Activated CD8-positive, alpha-beta T cell treated with anti-CD3 and anti-CD28 coated beads for 36 hours (primary cell): ENCODE measurements around the gene TNK2. TPM values are rescaled to one million over a fixed set of nuclear protein-coding genes. Genes with fewer than 3 reads are reported as not detected.

ENCODE experiments used
- ATAC-seq: fragments of 200-7000 bp; cut with Tn5 transposase; one replicate; pipeline ENCODE4 v1.10.0; 2021; ENCODE audit warnings: mild to moderate bottlenecking, moderate library complexity
- CTCF ChIA-PET: fragments of 350-600 bp; sonication (Branson Sonifier 250); formaldehyde crosslinking; loops from one replicate; lab custom pipeline; 2021; ENCODE audit warnings: antibody characterized with exemption; lab: Charles Lee
- POLR2A ChIA-PET: fragments of 350-600 bp; sonication (Branson Sonifier 250); formaldehyde crosslinking; loops from one replicate; lab custom pipeline; 2021; ENCODE audit warnings: antibody characterized with exemption; lab: Charles Lee
- DNase-seq: peaks from one replicate; pipeline ENCODE4 v3.0.0-alpha.2; 2020
- H3K27ac Mint-ChIP-seq: one replicate; pipeline ENCODE4 v1.8.0; 2021; ENCODE audit warnings: mild to moderate bottlenecking, mixed read lengths
- H3K27me3 Mint-ChIP-seq: one replicate; pipeline ENCODE4 v1.8.0; 2021; ENCODE audit warnings: mixed read lengths
- H3K36me3 Mint-ChIP-seq: one replicate; pipeline ENCODE4 v1.8.0; 2021; ENCODE audit warnings: low read depth, mixed read lengths
- H3K4me1 Mint-ChIP-seq: one replicate; pipeline ENCODE4 v1.8.0; 2021; ENCODE audit warnings: low read depth, mixed read lengths
- H3K4me3 Mint-ChIP-seq: one replicate; pipeline ENCODE4 v1.8.0; 2021; ENCODE audit warnings: mild to moderate bottlenecking, moderate library complexity, mixed read lengths
- H3K9me3 Mint-ChIP-seq: one replicate; pipeline ENCODE4 v1.8.0; 2021; ENCODE audit warnings: mixed read lengths
- intact Hi-C: fragments of 100-400 bp; cut with micrococcal nuclease; formaldehyde crosslinking; loops from one replicate; pipeline ENCODE4 v1.10.0; 2022
- total RNA-seq, 2 experiments: library from RNA; stranded (reverse); gene quantifications; one replicate each; pipeline ENCODE4 v1.2.3, GENCODE V29; 2021
- TF ChIP-seq, protein P1 (sequence below): fragments of 200-600 bp; IDR thresholded peaks from one replicate; pipeline ENCODE4 v1.8.0; 2022; ENCODE audit warnings: antibody characterized with exemption, mild to moderate bottlenecking

TNK2 gene
- total RNA-seq, 2 experiments from 2014 or later, result 41.9 to 43.0 TPM

DNA sequence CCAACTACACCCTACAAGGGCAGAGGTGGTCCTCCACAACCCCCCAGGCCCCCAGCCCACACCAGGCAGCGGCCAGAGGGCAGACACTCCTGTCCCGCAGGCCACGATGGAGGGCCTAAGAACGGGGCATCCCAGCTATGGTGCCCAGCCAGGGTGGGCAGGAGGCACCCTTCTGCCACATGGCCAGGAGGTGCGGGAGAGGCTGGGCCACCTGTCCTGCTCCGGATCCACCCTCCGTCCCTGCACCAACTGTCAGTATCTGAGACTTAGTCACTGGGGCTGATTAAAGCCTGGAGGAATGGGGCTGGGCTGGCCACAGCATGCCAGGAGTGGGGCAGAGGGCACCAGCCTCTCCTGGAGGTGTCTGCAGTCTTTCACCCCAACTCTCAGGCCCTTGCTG is 37.9 kb downstream of the TNK2 start:
- ChIA-PET CTCF (interaction anchor here (0.8 to 1.4 kb wide), 2 partner anchors 11 to 24 kb away, joined by 4 to 8 read pairs; no protein-coding TSS in a partner anchor), POLR2A (no interaction called here)
- Mint-ChIP-seq H3K27ac (no peak overlapping the region), H3K36me3 (no peaks in the 10 kb centered on the region), H3K4me3 (no peak overlapping the region), H3K9me3 (no peaks in the 10 kb centered on the region), H3K4me1 (no peaks in the 10 kb centered on the region), H3K27me3 (no peaks in the 10 kb centered on the region)
- intact Hi-C loops, result no loop called here
- TF ChIP-seq, protein P1, sequence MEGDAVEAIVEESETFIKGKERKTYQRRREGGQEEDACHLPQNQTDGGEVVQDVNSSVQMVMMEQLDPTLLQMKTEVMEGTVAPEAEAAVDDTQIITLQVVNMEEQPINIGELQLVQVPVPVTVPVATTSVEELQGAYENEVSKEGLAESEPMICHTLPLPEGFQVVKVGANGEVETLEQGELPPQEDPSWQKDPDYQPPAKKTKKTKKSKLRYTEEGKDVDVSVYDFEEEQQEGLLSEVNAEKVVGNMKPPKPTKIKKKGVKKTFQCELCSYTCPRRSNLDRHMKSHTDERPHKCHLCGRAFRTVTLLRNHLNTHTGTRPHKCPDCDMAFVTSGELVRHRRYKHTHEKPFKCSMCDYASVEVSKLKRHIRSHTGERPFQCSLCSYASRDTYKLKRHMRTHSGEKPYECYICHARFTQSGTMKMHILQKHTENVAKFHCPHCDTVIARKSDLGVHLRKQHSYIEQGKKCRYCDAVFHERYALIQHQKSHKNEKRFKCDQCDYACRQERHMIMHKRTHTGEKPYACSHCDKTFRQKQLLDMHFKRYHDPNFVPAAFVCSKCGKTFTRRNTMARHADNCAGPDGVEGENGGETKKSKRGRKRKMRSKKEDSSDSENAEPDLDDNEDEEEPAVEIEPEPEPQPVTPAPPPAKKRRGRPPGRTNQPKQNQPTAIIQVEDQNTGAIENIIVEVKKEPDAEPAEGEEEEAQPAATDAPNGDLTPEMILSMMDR, result no peak
- ATAC-seq (no peak), DNase-seq (no peak)

DNA sequence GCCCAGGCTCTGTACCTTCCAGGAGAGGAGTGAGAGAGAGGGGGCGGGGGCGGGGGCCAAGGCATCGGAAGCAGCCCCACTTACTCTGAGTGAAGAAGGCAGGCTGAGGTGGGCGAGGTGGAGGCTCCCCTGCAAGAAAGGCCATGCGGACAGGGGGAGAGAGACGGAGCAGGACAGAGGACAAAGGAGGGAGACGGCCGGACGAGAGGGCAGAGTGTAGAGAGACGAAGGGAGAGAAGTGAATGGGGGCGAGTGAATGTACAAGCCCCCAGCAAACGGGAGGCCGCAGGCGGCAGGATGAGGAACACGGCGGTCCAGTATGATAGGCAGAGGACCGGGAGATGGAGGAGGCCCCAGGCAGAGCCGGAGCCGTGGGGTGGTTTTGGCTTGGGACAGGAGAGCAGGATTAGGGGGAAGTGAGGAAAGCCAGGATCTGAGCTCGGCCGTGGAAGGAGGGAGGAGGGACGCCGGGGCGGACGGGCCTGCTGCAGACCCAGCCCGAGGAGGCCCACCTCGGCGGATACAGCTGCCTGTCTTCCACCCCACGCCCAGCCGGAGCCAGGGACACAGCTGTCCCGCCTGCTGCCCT is 38.8 kb downstream of the TNK2 start:
- Mint-ChIP-seq H3K36me3 (no peaks in the 10 kb centered on the region), H3K27ac (no peak overlapping the region), H3K4me3 (no peak overlapping the region), H3K4me1 (no peaks in the 10 kb centered on the region), H3K27me3 (no peaks in the 10 kb centered on the region), H3K9me3 (no peaks in the 10 kb centered on the region)
- no peak for DNase-seq
- ATAC-seq, result no peak
- ChIA-PET POLR2A (interaction anchor here (1.0 kb wide), 1 partner anchor 14 kb away, joined by 3 read pairs; no protein-coding TSS in a partner anchor), CTCF (interaction anchor here (1.4 kb wide), 1 partner anchor 10 kb away, joined by 8 read pairs; no protein-coding TSS in a partner anchor)
- intact Hi-C loops, result no loop called here
- TF ChIP-seq, protein P1, result no peak

DNA sequence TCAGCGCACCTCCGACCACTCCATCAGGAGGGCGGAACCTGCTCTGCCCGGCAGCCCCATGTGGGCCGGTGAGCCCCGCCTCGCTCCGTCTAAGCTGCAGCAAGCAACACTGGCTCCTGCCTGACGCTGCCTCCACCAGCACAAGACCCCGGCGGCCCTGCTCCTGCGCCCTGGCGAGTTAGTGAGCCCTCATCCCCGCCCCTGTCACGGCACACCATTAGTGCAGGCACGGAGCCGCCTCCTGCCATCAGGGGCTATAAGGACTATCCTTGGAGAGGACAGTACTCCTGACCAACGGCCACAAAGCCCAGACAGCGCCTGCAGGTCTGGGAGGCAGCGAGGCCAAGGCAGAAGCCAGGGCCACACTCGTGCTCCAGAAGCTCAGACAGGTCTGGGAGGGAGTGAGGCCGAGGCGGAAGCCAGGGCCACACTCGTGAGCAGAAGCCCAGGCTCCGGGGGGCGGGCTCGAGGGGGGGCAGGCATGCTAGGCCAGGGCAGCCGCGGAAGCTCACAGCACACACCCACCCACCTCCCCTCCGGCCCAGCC is 39.4 kb downstream of the TNK2 start:
- Mint-ChIP-seq H3K9me3 (no peaks in the 10 kb centered on the region), H3K4me3 (no peak overlapping the region), H3K36me3 (no peaks in the 10 kb centered on the region), H3K27ac (no peak overlapping the region), H3K27me3 (no peaks in the 10 kb centered on the region), H3K4me1 (no peaks in the 10 kb centered on the region)
- intact Hi-C loops, result no loop called here
- TF ChIP-seq, protein P1, result no peak
- ChIA-PET CTCF (no interaction called here), POLR2A (interaction anchor here (1.0 kb wide), 1 partner anchor 13 kb away, joined by 3 read pairs; no protein-coding TSS in a partner anchor)
- no peak for DNase-seq
- no peak for ATAC-seq

DNA sequence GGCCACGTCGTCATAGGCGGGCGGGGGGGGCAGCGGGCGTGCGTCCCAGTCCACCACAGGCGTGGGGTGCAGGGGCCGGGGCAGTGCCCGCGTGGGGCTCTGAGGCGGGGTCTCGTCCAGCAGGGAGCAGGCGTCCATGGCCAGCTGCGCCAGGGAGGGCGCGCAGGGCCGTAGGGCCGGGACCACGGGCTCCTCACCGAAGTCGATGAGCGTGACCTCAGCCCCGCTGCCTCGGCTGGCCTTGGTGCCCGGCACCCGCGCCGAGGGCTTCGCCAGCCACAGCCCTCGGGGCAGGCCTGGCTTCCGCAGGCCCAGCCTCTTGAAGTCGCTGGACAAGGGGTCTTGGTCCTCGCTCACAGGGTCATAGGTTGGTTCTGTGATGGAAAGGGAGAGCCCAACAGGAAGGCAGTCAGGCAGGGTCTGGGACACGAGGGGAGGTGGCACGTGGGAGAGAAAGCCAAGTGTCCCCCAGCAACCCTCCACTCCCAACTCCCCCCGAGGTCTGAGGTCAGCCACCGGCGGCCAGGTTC is 40.0 kb downstream of the TNK2 start:
- no peaks in the 10 kb centered on the region for H3K9me3 Mint-ChIP-seq
- DNase-seq (no peak), ATAC-seq (no peak)
- H3K36me3 Mint-ChIP-seq, result no peaks in the 10 kb centered on the region
- CTCF ChIA-PET, result interaction anchor here (1.0 kb wide), 1 partner anchor 26 kb away, joined by 3 read pairs; no protein-coding TSS in a partner anchor
- TF ChIP-seq, protein P1, result no peak
- no peak overlapping the region for H3K4me3 Mint-ChIP-seq
- no peaks in the 10 kb centered on the region for H3K4me1 Mint-ChIP-seq
- H3K27me3 Mint-ChIP-seq, result no peaks in the 10 kb centered on the region
- H3K27ac Mint-ChIP-seq, result no peak overlapping the region
- intact Hi-C loops, result no loop called here
- POLR2A ChIA-PET, result no interaction called here
